H9 (cell line): ENCODE data around the gene PPP1R12A. TPM values are rescaled to one million over a fixed set of nuclear protein-coding genes. Genes with fewer than 3 reads are reported as not detected.
A peak's percentile ranks its signal among the peaks of the same experiment; 100 is the strongest.

Source experiments
- DNase-seq: peaks from one replicate; pipeline ENCODE4 v3.0.0-alpha.2; 2017
- H2AFZ ChIP-seq: one replicate; pipeline ENCODE4 v1.6.1; 2013; ENCODE audit warnings: mild to moderate bottlenecking, low read length, control low read depth, moderate library complexity
- H2AK5ac ChIP-seq: 2 replicates; pipeline ENCODE4 v1.6.1; 2013; ENCODE audit warnings: low read length, control low read depth, mixed read lengths; ENCODE audit not compliant: insufficient read length
- H2BK120ac ChIP-seq: one replicate; pipeline ENCODE4 v1.6.1; 2013; ENCODE audit warnings: low read depth, mild to moderate bottlenecking, low read length, control low read depth, inconsistent platforms; ENCODE audit not compliant: poor library complexity, severe bottlenecking
- H2BK12ac ChIP-seq: 2 replicates; pipeline ENCODE4 v1.6.1; 2013; ENCODE audit warnings: low read length, control low read depth, mixed read lengths, low read depth; ENCODE audit not compliant: insufficient read length
- H2BK15ac ChIP-seq: 2 replicates; pipeline ENCODE4 v1.6.1; 2013; ENCODE audit warnings: low read depth, low read length, control low read depth
- H2BK20ac ChIP-seq: one replicate; pipeline ENCODE4 v1.6.1; 2013; ENCODE audit warnings: low read depth, mild to moderate bottlenecking, low read length, control low read depth, inconsistent platforms; ENCODE audit not compliant: poor library complexity, severe bottlenecking
- H2BK5ac ChIP-seq: 2 replicates; pipeline ENCODE4 v1.6.1; 2013; ENCODE audit warnings: low read length, control low read depth, mixed read lengths; ENCODE audit not compliant: insufficient read length
- H3K14ac ChIP-seq: 2 replicates; pipeline ENCODE4 v1.6.1; 2013; ENCODE audit warnings: low read length, control low read depth; ENCODE audit not compliant: insufficient read depth
- H3K18ac ChIP-seq: 2 replicates; pipeline ENCODE4 v1.6.1; 2013; ENCODE audit warnings: low read depth, mild to moderate bottlenecking, mixed read lengths, low read length, control low read depth; ENCODE audit not compliant: insufficient read length
- H3K23ac ChIP-seq: 2 replicates; pipeline ENCODE4 v1.6.1; 2013; ENCODE audit warnings: low read length, control low read depth, mixed read lengths, low read depth; ENCODE audit not compliant: insufficient read length
- H3K23me2 ChIP-seq: 2 replicates; pipeline ENCODE4 v1.6.1; 2013; ENCODE audit warnings: low read depth, mild to moderate bottlenecking, mixed read lengths, low read length, control low read depth; ENCODE audit not compliant: insufficient read length, poor library complexity, severe bottlenecking
- H3K27ac ChIP-seq: 2 replicates; pipeline ENCODE4 v1.5.1; 2013; ENCODE audit warnings: low read length, control low read depth, mixed read lengths, low read depth; ENCODE audit not compliant: insufficient read length
- H3K27me3 ChIP-seq: 2 replicates; pipeline ENCODE4 v1.6.1; 2013; ENCODE audit warnings: low read length, control low read depth, inconsistent platforms; ENCODE audit not compliant: insufficient read depth
- H3K4ac ChIP-seq: 2 replicates; pipeline ENCODE4 v1.6.1; 2013; ENCODE audit warnings: low read depth, mild to moderate bottlenecking, control low read depth, inconsistent platforms, low read length, moderate library complexity
- H3K4me1 ChIP-seq: 2 replicates; pipeline ENCODE4 v1.6.1; 2013; ENCODE audit warnings: low read length, control low read depth, inconsistent platforms; ENCODE audit not compliant: insufficient read depth
- H3K4me2 ChIP-seq: 2 replicates; pipeline ENCODE4 v1.6.1; 2013; ENCODE audit warnings: low read length, control low read depth, mixed read lengths; ENCODE audit not compliant: insufficient read length, insufficient read depth
- H3K56ac ChIP-seq: 2 replicates; pipeline ENCODE4 v1.6.1; 2013; ENCODE audit warnings: low read depth, mild to moderate bottlenecking, mixed read lengths, low read length, control low read depth; ENCODE audit not compliant: insufficient read length
- H3K79me1 ChIP-seq: 2 replicates; pipeline ENCODE4 v1.6.1; 2013; ENCODE audit warnings: low read depth, mild to moderate bottlenecking, moderate library complexity, low read length, control low read depth, inconsistent platforms; ENCODE audit not compliant: insufficient read depth, poor library complexity, severe bottlenecking
- H3K79me2 ChIP-seq: 2 replicates; pipeline ENCODE4 v1.6.1; 2013; ENCODE audit warnings: low read length, control low read depth, inconsistent platforms; ENCODE audit not compliant: insufficient read depth
- H3K9ac ChIP-seq: 2 replicates; pipeline ENCODE4 v1.6.1; 2013; ENCODE audit warnings: low read length, control low read depth, mixed read lengths; ENCODE audit not compliant: insufficient read length; ENCODE audit errors: extremely low read depth
- H3K9me3 ChIP-seq: one replicate; pipeline ENCODE4 v1.6.1; 2013; ENCODE audit warnings: low read depth, low read length, inconsistent platforms; ENCODE audit not compliant: control insufficient read depth
- H3T11ph ChIP-seq: one replicate; pipeline ENCODE4 v1.6.1; 2013; ENCODE audit warnings: mild to moderate bottlenecking, low read length, control low read depth, inconsistent platforms
- H4K20me1 ChIP-seq: one replicate; pipeline ENCODE4 v1.6.1; 2013; ENCODE audit not compliant: control insufficient read depth, insufficient read length, insufficient read depth
- H4K5ac ChIP-seq: 2 replicates; pipeline ENCODE4 v1.6.1; 2013; ENCODE audit warnings: low read depth, mild to moderate bottlenecking, mixed read lengths, low read length, control low read depth; ENCODE audit not compliant: insufficient read length
- H4K8ac ChIP-seq: replicated peaks from 2 replicates; pipeline ENCODE4 v1.6.1; 2013; ENCODE audit warnings: low read length, control low read depth, mixed read lengths, low read depth; ENCODE audit not compliant: insufficient read length
- H4K91ac ChIP-seq: 2 replicates; pipeline ENCODE4 v1.6.1; 2013; ENCODE audit warnings: low read depth, mild to moderate bottlenecking, moderate library complexity, mixed read lengths, low read length, control low read depth; ENCODE audit not compliant: insufficient read length
- H3K27ac Mint-ChIP-seq, 3 experiments: 2 replicates in 2 of 3; 3 replicates in 1 of 3; pipeline ENCODE4 v1.8.0; 2020 to 2021; ENCODE audit warnings: mixed read lengths in 3 of 3, mild to moderate bottlenecking in 1 of 3, moderate library complexity in 1 of 3
- H3K27me3 Mint-ChIP-seq: 2 replicates; pipeline ENCODE4 v1.8.0; 2021; ENCODE audit warnings: low read depth, mild to moderate bottlenecking, moderate library complexity, mixed read lengths
- H3K36me3 Mint-ChIP-seq, 3 experiments: 2 replicates in 2 of 3; 3 replicates in 1 of 3; pipeline ENCODE4 v1.8.0; 2020 to 2021; ENCODE audit warnings: low read depth in 3 of 3, mixed read lengths in 3 of 3; ENCODE audit not compliant: insufficient read depth in 1 of 3
- H3K4me1 Mint-ChIP-seq, 2 experiments: 2 replicates each; pipeline ENCODE4 v1.8.0; 2020; ENCODE audit warnings: mixed read lengths in 2 of 2
- H3K4me3 Mint-ChIP-seq, 2 experiments: 2 replicates in 1 of 2; 3 replicates in 1 of 2; pipeline ENCODE4 v1.8.0; 2020 to 2021; ENCODE audit warnings: mild to moderate bottlenecking in 2 of 2, mixed read lengths in 2 of 2, moderate library complexity in 1 of 2
- H3K9me3 Mint-ChIP-seq, 2 experiments: 2 replicates in 1 of 2; 3 replicates in 1 of 2; pipeline ENCODE4 v1.8.0; 2020; ENCODE audit warnings: mild to moderate bottlenecking in 2 of 2, mixed read lengths in 2 of 2, moderate library complexity in 1 of 2
- WGBS: extraction: QIAGEN DNeasy Blood & Tissue Kit; methylation state at CpG from one replicate; pipeline ENCODE4 v1.1.7; 2013; ENCODE audit warnings: missing lambda C conversion rate, low lambda C conversion rate, mixed read lengths; ENCODE audit not compliant: insufficient read length; ENCODE audit errors: extremely low coverage; 5-methylcytosine and 5-hydroxymethylcytosine counted together
- total RNA-seq: library from RNA; stranded (reverse); gene quantifications from 2 replicates; pipeline ENCODE4 v1.2.1, GENCODE V29; 2021
- TF ChIP-seq, protein P1 (sequence below): fragments of 200-600 bp; sonication (generic); conservative IDR thresholded peaks from 3 replicates; pipeline ENCODE4 v1.8.0; 2021; ENCODE audit warnings: antibody characterized with exemption, mild to moderate bottlenecking

Gene PPP1R12A
- total RNA-seq, 1 experiment from 2014 or later: 93.5 TPM

DNA sequence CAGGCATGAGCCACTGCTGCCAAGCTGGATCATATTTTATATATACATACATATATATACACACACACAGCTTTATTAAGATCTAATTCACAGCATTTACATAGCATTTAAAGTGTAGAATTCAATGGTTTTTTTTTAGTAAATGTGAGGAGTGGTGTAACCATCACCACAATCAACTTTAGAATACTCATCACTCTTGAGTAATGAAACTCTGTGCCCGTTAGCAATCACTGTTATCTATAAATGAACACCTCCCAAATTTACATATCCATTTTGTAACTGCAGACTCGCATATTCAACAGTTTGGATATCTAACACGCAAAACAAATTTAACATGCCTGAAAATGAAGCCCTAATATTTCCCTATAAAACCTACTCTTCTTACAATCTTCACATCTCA lies 90.9 kb downstream of the PPP1R12A start:
- no peak overlapping the region for H3K4ac ChIP-seq
- no peaks in the 10 kb centered on the region for H3K23me2 ChIP-seq
- H3K9me3 Mint-ChIP-seq: peaks cover 14 to 16% of the 10 kb centered on the region in 2 experiments
- no peak overlapping the region for H3K27ac ChIP-seq
- no peaks in the 10 kb centered on the region for H3K79me2 ChIP-seq
- no peak overlapping the region for H4K5ac ChIP-seq
- H3K27ac Mint-ChIP-seq: 0 out of 7 replicates have a peak overlapping the region, but pooled peaks of 1 of the 3 experiments have one; percentile 58
- H4K8ac ChIP-seq: no peak overlapping the region
- no peaks in the 10 kb centered on the region for H3K27me3 Mint-ChIP-seq
- no peaks in the 10 kb centered on the region for H4K20me1 ChIP-seq
- peaks cover 13% of the 10 kb centered on the region for H3K9me3 ChIP-seq
- no peak overlapping the region for H2AK5ac ChIP-seq
- H2BK120ac ChIP-seq: no peak overlapping the region
- H3T11ph ChIP-seq: no peak overlapping the region
- H3K4me1 Mint-ChIP-seq: peaks cover 12 to 20% of the 10 kb centered on the region in 2 experiments
- TF ChIP-seq, protein P1, sequence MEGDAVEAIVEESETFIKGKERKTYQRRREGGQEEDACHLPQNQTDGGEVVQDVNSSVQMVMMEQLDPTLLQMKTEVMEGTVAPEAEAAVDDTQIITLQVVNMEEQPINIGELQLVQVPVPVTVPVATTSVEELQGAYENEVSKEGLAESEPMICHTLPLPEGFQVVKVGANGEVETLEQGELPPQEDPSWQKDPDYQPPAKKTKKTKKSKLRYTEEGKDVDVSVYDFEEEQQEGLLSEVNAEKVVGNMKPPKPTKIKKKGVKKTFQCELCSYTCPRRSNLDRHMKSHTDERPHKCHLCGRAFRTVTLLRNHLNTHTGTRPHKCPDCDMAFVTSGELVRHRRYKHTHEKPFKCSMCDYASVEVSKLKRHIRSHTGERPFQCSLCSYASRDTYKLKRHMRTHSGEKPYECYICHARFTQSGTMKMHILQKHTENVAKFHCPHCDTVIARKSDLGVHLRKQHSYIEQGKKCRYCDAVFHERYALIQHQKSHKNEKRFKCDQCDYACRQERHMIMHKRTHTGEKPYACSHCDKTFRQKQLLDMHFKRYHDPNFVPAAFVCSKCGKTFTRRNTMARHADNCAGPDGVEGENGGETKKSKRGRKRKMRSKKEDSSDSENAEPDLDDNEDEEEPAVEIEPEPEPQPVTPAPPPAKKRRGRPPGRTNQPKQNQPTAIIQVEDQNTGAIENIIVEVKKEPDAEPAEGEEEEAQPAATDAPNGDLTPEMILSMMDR: no peak
- no peak overlapping the region for H2BK20ac ChIP-seq
- no peak overlapping the region for H3K4me3 Mint-ChIP-seq
- no peak overlapping the region for H3K9ac ChIP-seq
- peaks cover 2% of the 10 kb centered on the region; the same call in 1 of the 2 replicates for H3K4me1 ChIP-seq
- peaks cover 42 to 50% (median 50%) of the 10 kb centered on the region in 3 experiments for H3K36me3 Mint-ChIP-seq
- H2BK12ac ChIP-seq: no peak overlapping the region
- no peak overlapping the region for H3K23ac ChIP-seq
- no peak overlapping the region for H2BK5ac ChIP-seq
- no peak overlapping the region for H3K14ac ChIP-seq
- no peak overlapping the region for H2BK15ac ChIP-seq
- no CpG with 5 or more reads among the region's 3 CpGs for WGBS
- no peak for DNase-seq
- no peak overlapping the region for H3K4me2 ChIP-seq
- H2AFZ ChIP-seq: no peak overlapping the region
- H3K27me3 ChIP-seq: no peaks in the 10 kb centered on the region
- H3K56ac ChIP-seq: no peak overlapping the region
- H3K18ac ChIP-seq: no peak overlapping the region
- no peaks in the 10 kb centered on the region for H3K79me1 ChIP-seq
- no peak overlapping the region for H4K91ac ChIP-seq
